ENCODE measurements around the gene ZCCHC8.
"Not testable (repeated sequence)": the region's sequence is repeated elsewhere in the genome, so short reads cannot be mapped to it uniquely, and the experiment has no call there.

- not testable (repeated sequence) for TF ChIP-seq POLR2A (IDR thresholded peaks at IDR 0.05; ENCODE audit: low read length); GATA1 (IDR thresholded peaks at IDR 0.05; ENCODE audit: low read depth, low read length)
Measured at GRCh38 chr12:122429043-122429442, 71.7 kb downstream of the ZCCHC8 start.

All from erythroblast (primary cell).